Peyer's patch (tissue), 4 donors: ENCODE measurements around the gene PABPC1L. TPM values are rescaled to one million over a fixed set of nuclear protein-coding genes. Genes with fewer than 3 reads are reported as not detected.
A peak's percentile ranks its signal among the peaks of the same experiment; 100 is the strongest.

Experiments
- DNase-seq, 3 donors: peaks; one replicate each; pipeline ENCODE4 v3.0.0-alpha.2; 2017 to 2019
- H3K27ac ChIP-seq, 4 donors: fragments of 200-600 bp; sonication (generic); one replicate each; pipeline ENCODE4 v1.5.1; 2016 to 2019
- H3K27me3 ChIP-seq, 2 donors: fragments of 200-600 bp; sonication (generic); one replicate each; pipeline ENCODE4 v1.5.1; 2019
- H3K36me3 ChIP-seq, 3 donors: fragments of 200-600 bp; sonication (generic); one replicate each; pipeline ENCODE4 v1.5.1; 2016 to 2019
- H3K4me1 ChIP-seq, 4 donors: fragments of 200-600 bp; sonication (generic); one replicate each; pipeline ENCODE4 v1.5.1; 2016 to 2019
- H3K4me3 ChIP-seq, 4 donors: fragments of 200-600 bp; sonication (generic); 1 replicate in 3 of 4; 2 replicates in 1 of 4; pipeline ENCODE4 v1.5.1; 2016 to 2019; ENCODE audit warnings: mild to moderate bottlenecking in 1 of 4
- H3K9me3 ChIP-seq, 4 donors: fragments of 200-600 bp; sonication (generic); one replicate each; pipeline ENCODE4 v1.5.1; 2016 to 2019; ENCODE audit warnings: mild to moderate bottlenecking in 1 of 4
- CTCF ChIP-seq, 6 experiments: fragments of 450-650 bp in 4 of 6; fragments of 200-600 bp in 2 of 6; sonication (generic) in 1 of 6; IDR thresholded peaks; one replicate each; pipeline ENCODE4 v1.5.1; 2017 to 2019; ENCODE audit warnings: antibody characterized with exemption in 6 of 6, mild to moderate bottlenecking in 3 of 6, moderate library complexity in 1 of 6
- POLR2A ChIP-seq, 2 donors: fragments of 450-650 bp; IDR thresholded peaks; one replicate each; pipeline ENCODE4 v1.5.1; 2017; ENCODE audit warnings: antibody characterized with exemption in 2 of 2, mild to moderate bottlenecking in 2 of 2, moderate library complexity in 2 of 2
- total RNA-seq, 4 donors: library from RNA; depleted of rRNA; stranded (reverse); fragments of >200 nt; gene quantifications; one replicate each; pipeline ENCODE4 v1.1.0, GENCODE V29; 2016

The PABPC1L gene
- total RNA-seq, 4 donors from 2014 or later: 10.5 to 123 (median 33.6) TPM

DNA sequence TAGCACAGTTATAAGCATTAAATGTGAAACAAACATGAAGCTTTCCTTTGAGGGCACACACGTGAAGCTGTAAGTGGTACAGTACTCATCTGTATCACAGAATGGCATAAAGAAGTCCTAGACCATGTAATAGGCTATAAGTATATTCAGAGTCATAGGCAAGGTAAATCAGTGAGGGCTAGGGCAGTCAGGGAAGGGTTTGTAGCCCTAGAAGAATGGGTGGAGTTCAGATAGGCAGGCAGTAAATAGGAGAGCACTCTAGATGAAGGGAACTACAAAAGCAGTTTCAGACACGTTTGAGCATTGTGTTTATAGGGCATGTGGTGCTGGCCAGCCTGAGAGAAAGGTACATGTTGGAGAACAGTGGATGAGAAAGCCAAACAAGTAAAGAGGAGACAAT is 14.9 kb upstream of the PABPC1L start:
- H3K27me3 ChIP-seq: no peaks in the 10 kb centered on the region
- no peaks in the 10 kb centered on the region for H3K9me3 ChIP-seq
- H3K27ac ChIP-seq: no peak overlapping the region
- H3K36me3 ChIP-seq: no peaks in the 10 kb centered on the region
- peaks cover 0 to 66% (median 18%) of the 10 kb centered on the region in 4 donors for H3K4me1 ChIP-seq
- TF ChIP-seq POLR2A (IDR thresholded peaks at IDR 0.05): no peak
- no peak for TF ChIP-seq CTCF (IDR thresholded peaks at IDR 0.05)
- H3K4me3 ChIP-seq: no peak overlapping the region
- DNase-seq: no peak

- no peak overlapping the region for H3K4me3 ChIP-seq
- peaks cover 0 to 3% (median 0%) of the 10 kb centered on the region in 3 donors for H3K36me3 ChIP-seq
- H3K9me3 ChIP-seq: no peaks in the 10 kb centered on the region
- peaks cover 0 to 63% (median 16%) of the 10 kb centered on the region in 4 donors for H3K4me1 ChIP-seq
- no peak for DNase-seq
- H3K27me3 ChIP-seq: no peaks in the 10 kb centered on the region
- H3K27ac ChIP-seq: no peak overlapping the region
- TF ChIP-seq CTCF (IDR thresholded peaks at IDR 0.05): no peak
- TF ChIP-seq POLR2A (IDR thresholded peaks at IDR 0.05): no peak
These were observed 13.3 kb upstream of the PABPC1L start for GRCh38 chr20:44896583-44896982.

- Histone ChIP-seq H3K4me3 (no peak overlapping the region), H3K36me3 (peaks cover 0 to 9% (median 0%) of the 10 kb centered on the region in 3 donors), H3K4me1 (peaks cover 0 to 60% (median 16%) of the 10 kb centered on the region in 4 donors), H3K27me3 (no peaks in the 10 kb centered on the region), H3K9me3 (no peaks in the 10 kb centered on the region), H3K27ac (peak overlapping the region in 2 of 4 donors; percentile 9 to 37)
- TF ChIP-seq CTCF (IDR thresholded peaks at IDR 0.05) (no peak), POLR2A (IDR thresholded peaks at IDR 0.05) (no peak)
- DNase-seq: no peak
These were observed 12.7 kb upstream of the PABPC1L start for GRCh38 chr20:44897133-44897532.

DNA sequence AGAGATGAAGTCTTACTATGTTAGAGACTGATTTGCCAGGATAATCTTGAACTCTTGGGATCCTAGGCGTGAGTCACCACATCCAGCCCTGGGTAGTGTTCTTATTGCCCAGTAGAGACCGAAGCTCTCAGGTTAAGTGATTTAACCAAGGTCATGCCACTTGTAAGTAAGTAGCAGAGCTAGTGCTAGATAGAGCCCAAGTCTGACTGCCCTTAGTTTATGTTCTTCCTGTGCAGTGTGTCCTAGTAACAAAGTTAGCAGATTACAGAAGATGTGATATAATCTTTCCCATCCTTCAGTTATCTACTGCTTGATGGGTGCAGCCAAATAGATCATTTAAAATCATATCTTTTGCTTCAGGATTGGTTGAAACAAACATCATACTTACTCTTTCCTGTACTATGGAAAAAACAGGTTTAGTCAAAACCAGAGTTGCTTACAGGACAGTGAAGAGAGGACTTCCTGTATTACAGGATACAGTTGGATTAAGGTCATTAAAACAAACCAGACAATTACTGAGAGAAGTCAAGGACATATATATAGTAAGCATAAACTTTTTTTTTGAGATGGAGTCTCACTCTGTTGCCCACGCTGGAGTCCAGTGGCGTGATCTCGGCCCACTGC is 9.5 kb upstream of the PABPC1L start:
- Histone ChIP-seq H3K4me1 (peaks cover 0 to 51% (median 12%) of the 10 kb centered on the region in 4 donors), H3K27me3 (no peaks in the 10 kb centered on the region), H3K36me3 (peaks cover 0 to 41% (median 0%) of the 10 kb centered on the region in 3 donors), H3K9me3 (no peaks in the 10 kb centered on the region), H3K4me3 (no peak overlapping the region), H3K27ac (no peak overlapping the region)
- no peak for DNase-seq
- no peak for TF ChIP-seq CTCF (IDR thresholded peaks at IDR 0.05)
- TF ChIP-seq POLR2A (IDR thresholded peaks at IDR 0.05): no peak

- Histone ChIP-seq H3K27ac (no peak overlapping the region), H3K4me3 (no peak overlapping the region), H3K27me3 (no peaks in the 10 kb centered on the region), H3K9me3 (no peaks in the 10 kb centered on the region), H3K36me3 (peaks cover 0 to 57% (median 0%) of the 10 kb centered on the region in 3 donors), H3K4me1 (peaks cover 0 to 35% (median 3%) of the 10 kb centered on the region in 4 donors)
- no peak for DNase-seq
- TF ChIP-seq POLR2A (IDR thresholded peaks at IDR 0.05): no peak
- no peak for TF ChIP-seq CTCF (IDR thresholded peaks at IDR 0.05)
These were observed 7.9 kb upstream of the PABPC1L start for GRCh38 chr20:44901974-44902373.
